SK-N-SH (cell line): ENCODE data around the gene PRRT1. TPM values are rescaled to one million over a fixed set of nuclear protein-coding genes. Genes with fewer than 3 reads are reported as not detected.

ENCODE experiments used
- CTCF ChIA-PET: fragments of 300-600, 350-600 bp; formaldehyde crosslinking; extraction: SDS; loops from one replicate; lab custom pipeline; 2021; lab: Yijun Ruan, JAX
- POLR2A ChIA-PET: fragments of 350-600 bp; sonication (Branson Sonifier 250); formaldehyde crosslinking; extraction: SDS; loops from one replicate; lab custom pipeline; 2020; ENCODE audit warnings: antibody characterized with exemption, inconsistent platforms; lab: Yijun Ruan, JAX
- DNase-seq: peaks from one replicate; pipeline ENCODE4 v3.0.0; 2012
- H2AFZ ChIP-seq: fragments of 200-600 bp; sonication (generic); 2 replicates; pipeline ENCODE4 v1.8.1; 2016; ENCODE audit warnings: antibody characterized with exemption, mild to moderate bottlenecking, low read depth
- H3F3A ChIP-seq: fragments of 200-600 bp; sonication (generic); replicated peaks from 2 replicates; pipeline ENCODE3; 2016; ENCODE audit warnings: antibody characterized with exemption, mild to moderate bottlenecking; ENCODE audit not compliant: insufficient read depth
- H3K27ac ChIP-seq, 2 experiments: fragments of 200-500 bp in 1 of 2; fragments of 200-600 bp in 1 of 2; sonication (Bioruptor generic) in 1 of 2; sonication (generic), shearing (Covaris generic) in 1 of 2; 2 replicates each; pipeline versions ENCODE4 v1.5.1 to v1.6.1; 2014 to 2016; ENCODE audit warnings: low read depth in 2 of 2, inconsistent platforms in 1 of 2, low read length in 1 of 2, mild to moderate bottlenecking in 1 of 2, mixed read lengths in 1 of 2
- H3K27me3 ChIP-seq: fragments of 200-600 bp; sonication (generic), shearing (Covaris generic); 2 replicates; pipeline ENCODE4 v1.6.1; 2016; ENCODE audit warnings: mixed run types; ENCODE audit not compliant: insufficient read depth
- H3K36me3 ChIP-seq, 2 experiments: fragments of 200-500 bp in 1 of 2; fragments of 200-600 bp in 1 of 2; sonication (Bioruptor generic) in 1 of 2; sonication (generic) in 1 of 2; replicated peaks in 1 of 2; 2 replicates each; pipeline versions ENCODE3 to v1.5.1; 2014 to 2016; ENCODE audit warnings: low read length in 1 of 2, mild to moderate bottlenecking in 1 of 2; ENCODE audit not compliant: insufficient read depth in 2 of 2, control insufficient read depth in 1 of 2
- H3K4me1 ChIP-seq, 2 experiments: fragments of 200-500 bp in 1 of 2; fragments of 200-600 bp in 1 of 2; sonication (Bioruptor generic) in 1 of 2; sonication (generic), shearing (Covaris generic) in 1 of 2; 2 replicates each; pipeline versions ENCODE4 v1.5.1 to v1.6.1; 2014 to 2016; ENCODE audit warnings: low read depth in 1 of 2, low read length in 1 of 2, mixed run types in 1 of 2; ENCODE audit not compliant: insufficient read depth in 2 of 2, control insufficient read depth in 1 of 2
- H3K4me2 ChIP-seq: fragments of 200-600 bp; sonication (generic), shearing (Covaris generic); 2 replicates; pipeline ENCODE4 v1.6.1; 2017; ENCODE audit warnings: mixed run types
- H3K4me3 ChIP-seq, 2 experiments: fragments of 200-500 bp in 1 of 2; fragments of 200-600 bp in 1 of 2; sonication (Bioruptor generic) in 1 of 2; sonication (generic), shearing (Covaris generic) in 1 of 2; 2 replicates each; pipeline versions ENCODE4 v1.5.1 to v1.8.1; 2014 to 2016; ENCODE audit warnings: low read depth in 2 of 2, inconsistent platforms in 1 of 2, low read length in 1 of 2, mild to moderate bottlenecking in 1 of 2, mixed read lengths in 1 of 2, moderate library complexity in 1 of 2
- H3K79me2 ChIP-seq: fragments of 200-600 bp; sonication (generic); 2 replicates; pipeline ENCODE4 v1.8.1; 2017; ENCODE audit warnings: mild to moderate bottlenecking; ENCODE audit not compliant: insufficient read depth
- H3K9ac ChIP-seq: fragments of 200-600 bp; sonication (generic); 2 replicates; pipeline ENCODE4 v1.6.1; 2017; ENCODE audit warnings: mixed run types
- H3K9me2 ChIP-seq: fragments of 200-600 bp; sonication (generic); 2 replicates; pipeline ENCODE4 v1.6.1; 2017; ENCODE audit warnings: mixed run types
- H3K9me3 ChIP-seq: fragments of 200-600 bp; sonication (generic); 2 replicates; pipeline ENCODE4 v1.6.1; 2017; ENCODE audit warnings: mixed run types, mild to moderate bottlenecking, moderate library complexity
- H4K20me1 ChIP-seq: fragments of 200-600 bp; sonication (generic); 2 replicates; pipeline ENCODE4 v1.6.1; 2017; ENCODE audit warnings: mild to moderate bottlenecking, mixed run types; ENCODE audit not compliant: insufficient read depth
- ELF1 ChIP-seq: IDR thresholded peaks from 2 replicates; pipeline ENCODE4 v1.4.0; 2012
- EZH2phosphoT487 ChIP-seq: fragments of 200-600 bp; sonication (generic); IDR thresholded peaks from 2 replicates; pipeline ENCODE4 v1.6.1; 2017; ENCODE audit warnings: low read depth, mixed run types, mild to moderate bottlenecking, antibody characterized with exemption, moderate library complexity, borderline replicate concordance
- RCOR1 ChIP-seq: fragments of 150-350 bp; IDR thresholded peaks from 2 replicates; pipeline ENCODE4 v1.6.1; 2017; ENCODE audit warnings: antibody characterized with exemption, low read length
- SIN3A ChIP-seq: IDR thresholded peaks from 2 replicates; pipeline ENCODE4 v1.6.1; 2012; ENCODE audit warnings: low read depth, mild to moderate bottlenecking, low read length, moderate library complexity, borderline replicate concordance
- TCF12 ChIP-seq: IDR thresholded peaks from 2 replicates; pipeline ENCODE4 v1.4.0; 2012
- YY1 ChIP-seq: IDR thresholded peaks from 2 replicates; pipeline ENCODE4 v1.4.0; 2012; ENCODE audit warnings: low read depth, mild to moderate bottlenecking
- WGBS: methylation state at CpG from one replicate; pipeline ENCODE4 v1.1.6; 2017; ENCODE audit warnings: low lambda C conversion rate; 5-methylcytosine and 5-hydroxymethylcytosine counted together
- polyA plus RNA-seq, 3 experiments: library from polyadenylated mRNA; depleted of rRNA; stranded (reverse); fragments of >200 nt; gene quantifications; 2 replicates each; pipeline ENCODE4 v1.2.3, GENCODE V29; 2012
- TF ChIP-seq, protein P1 (sequence below): fragments of 150-350 bp; IDR thresholded peaks from 2 replicates; pipeline ENCODE4 v1.6.1; 2016; ENCODE audit warnings: mild to moderate bottlenecking, low read depth, low read length
- TF ChIP-seq, protein P2 (sequence below): IDR thresholded peaks from 2 replicates; pipeline ENCODE4 v1.4.0; 2012; ENCODE audit warnings: low read depth
- TF ChIP-seq, protein P3 (sequence below): IDR thresholded peaks from 2 replicates; pipeline ENCODE4; 2012

PRRT1 gene
- polyA plus RNA-seq, 1 of the 3 experiments (the other 2 are of a cell fraction) = 1.5 TPM

DNA sequence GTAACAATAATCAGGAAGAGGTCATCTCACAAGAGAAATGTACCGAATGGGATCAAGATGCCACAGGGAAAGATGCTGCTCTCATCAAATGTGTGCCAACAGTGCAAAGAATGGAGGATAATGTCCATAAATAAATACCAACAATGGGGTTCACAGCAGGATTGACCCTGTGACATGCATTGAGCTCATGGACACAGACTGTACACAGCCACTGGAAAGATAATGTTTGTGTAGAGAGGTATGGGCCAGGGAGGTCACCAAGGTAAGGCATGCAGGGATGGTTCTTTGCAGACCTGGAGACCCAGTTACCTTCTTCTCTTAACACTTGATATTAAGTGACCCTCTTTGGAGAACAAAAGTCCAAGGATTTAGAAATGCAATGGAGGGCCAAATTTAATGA is 22.7 kb upstream of the PRRT1 start:
- Histone ChIP-seq H3K79me2 (peaks cover 53% of the 10 kb centered on the region), H3K27me3 (no peaks in the 10 kb centered on the region)

DNA sequence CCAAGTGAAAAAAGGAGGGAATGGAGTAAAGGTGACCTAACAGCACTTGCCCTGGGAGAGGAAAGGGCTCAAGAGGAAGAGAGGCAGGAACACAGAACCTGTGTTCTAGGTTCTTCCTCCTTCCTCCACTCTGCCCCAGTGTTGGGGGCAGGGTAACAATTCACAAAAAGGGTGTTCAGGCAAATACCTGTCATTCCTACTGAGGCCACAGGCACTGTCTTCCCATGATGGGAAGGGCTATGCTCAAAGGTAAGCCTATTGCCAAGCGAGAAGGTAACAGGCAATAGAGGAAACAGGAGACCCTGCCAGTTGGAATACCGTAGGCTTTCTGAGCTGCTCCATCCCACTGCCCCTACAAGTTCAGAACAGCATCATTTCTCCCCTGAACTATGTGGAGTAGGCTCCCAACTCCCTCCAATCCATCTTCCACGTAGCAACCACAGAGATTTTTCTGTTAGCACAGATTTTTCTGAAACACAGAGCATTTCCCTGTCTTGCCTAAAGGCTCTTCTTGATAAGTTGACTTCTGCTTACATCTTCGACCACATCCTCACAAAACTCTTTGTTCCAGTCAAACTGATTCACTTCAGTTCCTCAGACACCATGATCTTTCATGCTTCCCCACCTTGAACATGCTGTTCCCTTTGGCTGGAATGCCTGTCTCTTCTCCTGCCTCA is 21.4 kb upstream of the PRRT1 start:
- Histone ChIP-seq H3K36me3 (peaks cover 0 to 27% of the 10 kb centered on the region in 2 experiments), H3K4me2 (no peak overlapping the region), H2AFZ (no peak overlapping the region), H3K9ac (no peak overlapping the region), H3K9me3 (no peaks in the 10 kb centered on the region), H3F3A (peaks cover 13% of the 10 kb centered on the region), H3K9me2 (no peaks in the 10 kb centered on the region), H3K4me3 (no peak overlapping the region), H3K27ac (no peak overlapping the region; a peak in 1 of 4 replicates), H3K27me3 (no peaks in the 10 kb centered on the region), H3K4me1 (peaks cover 8 to 28% of the 10 kb centered on the region in 2 experiments; a peak in 3 of 4 replicates), H4K20me1 (no peaks in the 10 kb centered on the region), H3K79me2 (peaks cover 42% of the 10 kb centered on the region)
- CTCF ChIA-PET = interaction anchor here (2.4 kb wide), 1 partner anchor 55 kb away, joined by 5 read pairs; no protein-coding TSS in a partner anchor
- no peak for TF ChIP-seq EZH2phosphoT487
- TF ChIP-seq, protein P1, sequence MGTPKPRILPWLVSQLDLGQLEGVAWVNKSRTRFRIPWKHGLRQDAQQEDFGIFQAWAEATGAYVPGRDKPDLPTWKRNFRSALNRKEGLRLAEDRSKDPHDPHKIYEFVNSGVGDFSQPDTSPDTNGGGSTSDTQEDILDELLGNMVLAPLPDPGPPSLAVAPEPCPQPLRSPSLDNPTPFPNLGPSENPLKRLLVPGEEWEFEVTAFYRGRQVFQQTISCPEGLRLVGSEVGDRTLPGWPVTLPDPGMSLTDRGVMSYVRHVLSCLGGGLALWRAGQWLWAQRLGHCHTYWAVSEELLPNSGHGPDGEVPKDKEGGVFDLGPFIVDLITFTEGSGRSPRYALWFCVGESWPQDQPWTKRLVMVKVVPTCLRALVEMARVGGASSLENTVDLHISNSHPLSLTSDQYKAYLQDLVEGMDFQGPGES = no peak
- DNase-seq = no peak
- WGBS = 97% methylated on average over 3 of the region's 4 CpGs
- POLR2A ChIA-PET = no interaction called here

More for the DNA sequence above, 22.7 kb upstream of the PRRT1 start:
- Histone ChIP-seq H3K4me2 (peak overlapping the region; percentile 81), H3K9me3 (no peaks in the 10 kb centered on the region), H2AFZ (no peak overlapping the region)
- TF ChIP-seq TCF12 (no peak), SIN3A (no peak), YY1 (no peak), ELF1 (no peak), RCOR1 (no peak)
- TF ChIP-seq, protein P2, sequence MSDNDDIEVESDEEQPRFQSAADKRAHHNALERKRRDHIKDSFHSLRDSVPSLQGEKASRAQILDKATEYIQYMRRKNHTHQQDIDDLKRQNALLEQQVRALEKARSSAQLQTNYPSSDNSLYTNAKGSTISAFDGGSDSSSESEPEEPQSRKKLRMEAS = no peak
- TF ChIP-seq, protein P3, sequence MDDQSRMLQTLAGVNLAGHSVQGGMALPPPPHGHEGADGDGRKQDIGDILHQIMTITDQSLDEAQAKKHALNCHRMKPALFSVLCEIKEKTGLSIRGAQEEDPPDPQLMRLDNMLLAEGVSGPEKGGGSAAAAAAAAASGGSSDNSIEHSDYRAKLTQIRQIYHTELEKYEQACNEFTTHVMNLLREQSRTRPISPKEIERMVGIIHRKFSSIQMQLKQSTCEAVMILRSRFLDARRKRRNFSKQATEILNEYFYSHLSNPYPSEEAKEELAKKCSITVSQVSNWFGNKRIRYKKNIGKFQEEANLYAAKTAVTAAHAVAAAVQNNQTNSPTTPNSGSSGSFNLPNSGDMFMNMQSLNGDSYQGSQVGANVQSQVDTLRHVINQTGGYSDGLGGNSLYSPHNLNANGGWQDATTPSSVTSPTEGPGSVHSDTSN = no peak
- TF ChIP-seq, all 33 proteins: peak for 0
- Histone ChIP-seq H3K4me1 (peaks cover 11 to 36% of the 10 kb centered on the region in 2 experiments; a peak in 3 of 4 replicates), H3K36me3 (peaks cover 0 to 15% of the 10 kb centered on the region in 2 experiments), H3K9me2 (no peaks in the 10 kb centered on the region), H3K27ac (0 out of 4 replicates have a peak overlapping the region, but pooled peaks of 1 of the 2 experiments have one; percentile 17), H3K4me3 (peak overlapping the region in 1 of 2 experiments; percentile 84; a peak in 2 of 4 replicates), H3F3A (peaks cover 13% of the 10 kb centered on the region), H3K9ac (no peak overlapping the region), H4K20me1 (no peaks in the 10 kb centered on the region)
- WGBS = 88% methylated on average over 1 of the region's 1 CpG
- no peak for DNase-seq
- CTCF ChIA-PET = no interaction called here
- POLR2A ChIA-PET = no interaction called here
